GM18511 (cell line): ENCODE measurements around the gene KRTAP10-1.
"Not testable (repeated sequence)": the region's sequence is repeated elsewhere in the genome, so short reads cannot be mapped to it uniquely, and the experiment has no call there.

Source experiments
- ATAC-seq: cut with Tn5 transposase; IDR thresholded peaks from one replicate; pipeline ENCODE4 v1.9.1; 2021; ENCODE audit warnings: mild to moderate bottlenecking, moderate library complexity; ENCODE audit not compliant: unreplicated experiment

The KRTAP10-1 gene, protein sequence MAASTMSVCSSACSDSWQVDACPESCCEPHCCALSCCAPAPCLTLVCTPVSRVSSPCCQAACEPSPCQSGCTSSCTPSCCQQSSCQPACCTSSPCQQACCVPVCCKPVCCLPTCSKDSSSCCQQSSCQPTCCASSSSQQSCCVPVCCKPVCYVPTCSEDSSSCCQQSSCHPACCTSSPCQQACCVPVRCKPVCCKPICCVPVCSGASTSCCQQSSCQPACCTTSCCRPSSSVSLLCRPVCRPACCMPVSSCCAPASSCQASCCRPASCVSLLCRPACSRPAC

DNA sequence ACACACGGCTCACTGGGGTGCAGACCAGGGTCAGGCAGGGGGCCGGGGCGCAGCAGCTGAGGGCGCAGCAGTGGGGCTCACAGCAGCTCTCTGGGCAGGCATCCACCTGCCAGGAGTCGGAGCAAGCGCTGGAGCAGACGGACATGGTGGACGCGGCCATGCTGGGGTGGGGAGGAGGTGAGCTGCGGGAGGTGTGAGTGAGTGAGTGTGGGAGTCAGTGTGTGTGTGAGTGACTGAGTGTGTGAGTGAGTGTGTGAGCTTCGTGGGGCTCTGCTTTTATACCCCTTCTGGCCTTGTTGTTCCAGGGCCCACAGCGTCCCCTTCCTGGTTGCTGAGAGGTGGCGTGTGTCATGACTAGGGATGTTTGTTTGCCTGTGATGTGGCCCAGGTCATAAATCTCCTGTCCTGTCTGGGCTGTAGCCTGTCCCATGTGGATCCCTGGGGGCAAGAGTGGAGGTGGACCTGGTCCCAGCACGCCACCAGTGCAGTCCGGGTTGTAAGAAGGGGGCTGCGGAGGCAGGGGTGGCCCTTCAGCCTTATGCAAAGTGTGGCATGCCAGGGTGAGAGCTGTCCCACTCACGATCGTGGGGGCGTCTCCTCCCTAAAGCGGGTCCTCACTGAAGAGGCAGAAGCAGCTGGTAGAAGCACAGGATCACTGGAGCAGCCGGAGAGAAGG lies at the start of gene KRTAP10-1:
Gene KRTAP10-1, minus strand, starts transcription at position 205 of the 676 bp plus-strand sequence. Its CDS starts 45 bp downstream, at position 160.
- ATAC-seq: no peak

DNA sequence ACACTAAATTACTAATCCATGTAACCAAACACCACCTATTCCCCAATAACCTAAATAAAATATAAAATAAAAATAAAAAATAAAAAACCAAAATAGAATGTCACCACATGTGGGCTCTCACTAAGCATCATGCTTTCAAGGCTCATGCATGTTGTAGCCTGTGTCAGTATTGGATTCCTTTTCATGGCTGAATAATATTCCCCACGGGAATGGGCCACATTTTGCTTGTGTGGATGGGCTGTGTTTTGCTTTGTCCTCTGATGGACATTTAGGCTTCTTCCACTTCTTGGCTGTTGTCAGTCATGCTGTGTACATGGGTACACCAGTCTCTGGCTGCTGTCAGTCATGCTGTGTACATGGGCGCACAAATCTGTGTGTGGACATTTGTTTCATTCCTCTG lies 49.1 kb upstream of the KRTAP10-1 start:
- ATAC-seq: no peak

DNA sequence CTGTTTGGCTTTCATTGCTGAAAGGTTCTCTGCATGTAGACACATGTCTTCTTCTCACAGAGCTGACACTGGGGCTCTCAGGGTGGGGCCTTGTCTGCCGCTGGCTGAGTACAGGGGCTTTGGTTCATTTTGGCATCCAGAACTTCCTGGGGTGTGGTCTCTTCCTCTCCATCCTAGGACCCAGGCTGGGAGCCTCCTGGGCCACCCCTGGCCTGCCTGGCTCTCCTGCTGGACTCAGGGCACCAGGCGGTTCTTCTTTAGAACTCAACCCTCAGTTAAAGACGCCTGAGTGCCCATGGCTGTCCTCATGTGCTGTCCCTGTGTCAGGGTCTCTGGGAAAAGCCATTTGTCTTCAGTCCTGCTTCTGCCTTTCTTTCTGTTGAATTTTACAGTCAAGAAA lies 45.9 kb upstream of the KRTAP10-1 start:
- ATAC-seq: no peak

DNA sequence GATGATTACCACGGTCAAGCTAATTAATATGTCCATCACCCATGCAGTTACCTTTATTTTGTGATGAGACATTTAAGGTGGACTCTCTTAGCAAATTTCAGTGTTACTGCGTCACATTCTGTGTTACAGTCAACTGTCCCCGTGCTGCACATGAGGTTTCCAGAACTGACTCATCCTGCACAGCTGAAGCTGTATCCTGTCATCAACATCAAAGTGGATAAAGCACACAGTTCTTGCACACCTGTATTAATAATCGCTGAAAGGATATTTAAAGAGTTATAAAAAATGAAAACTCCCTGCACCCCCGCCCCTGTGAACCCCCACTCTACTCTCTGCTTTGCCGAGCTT lies 43.8 kb upstream of the KRTAP10-1 start:
- no peak for ATAC-seq

DNA sequence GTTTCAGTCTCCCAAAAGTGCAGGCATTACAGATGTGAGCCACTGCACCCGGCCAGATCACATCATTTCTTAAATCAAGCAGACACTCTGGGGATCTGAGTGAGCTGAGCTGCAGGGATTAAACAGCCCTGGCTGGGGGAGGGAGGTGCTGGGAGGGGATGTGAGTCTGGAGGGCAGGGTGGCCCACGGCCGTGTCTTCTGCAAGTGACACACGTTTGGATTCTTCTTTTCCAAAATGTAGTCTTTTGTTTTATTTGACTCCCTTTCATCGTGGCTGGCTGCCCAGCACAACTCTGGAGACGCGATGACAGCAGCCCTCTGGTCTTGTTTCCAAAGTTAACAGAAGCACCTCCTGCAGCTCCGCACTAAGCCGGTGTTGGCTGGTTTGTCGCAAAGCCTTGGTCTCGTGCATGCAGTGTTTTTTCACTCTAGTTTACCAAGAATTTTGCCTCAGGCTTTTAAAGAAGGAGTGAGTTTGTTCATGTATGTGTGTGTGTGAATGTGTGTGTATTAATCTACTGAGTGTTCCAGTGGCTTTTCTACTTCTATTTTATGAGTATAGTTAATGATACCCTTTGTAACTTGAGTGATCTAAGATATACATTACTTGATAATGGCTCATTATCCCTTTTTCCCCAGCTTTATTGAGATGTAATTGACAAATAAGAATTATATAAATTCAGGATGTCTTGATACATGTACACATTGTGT lies 43.2 kb upstream of the KRTAP10-1 start:
- no peak for ATAC-seq

DNA sequence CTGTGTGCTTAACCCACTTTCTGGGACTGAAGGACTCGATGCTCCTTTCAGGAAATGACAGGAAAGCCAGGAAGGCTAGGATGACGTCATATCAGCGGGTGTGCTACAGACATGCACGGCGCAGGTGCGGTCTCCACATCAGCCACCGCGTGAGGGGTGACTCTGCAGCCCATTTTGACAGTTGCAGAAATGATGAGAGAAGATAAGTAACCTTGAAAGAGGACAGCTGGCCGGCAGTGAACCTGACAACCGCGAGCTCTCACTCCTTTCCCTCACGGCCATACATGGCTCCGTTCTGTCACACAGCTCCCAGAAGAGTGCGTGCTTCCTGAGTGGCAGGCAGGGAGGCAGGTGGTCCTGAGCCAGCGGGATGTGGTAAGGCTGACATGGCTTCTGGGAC lies 42.1 kb upstream of the KRTAP10-1 start:
- no peak for ATAC-seq

DNA sequence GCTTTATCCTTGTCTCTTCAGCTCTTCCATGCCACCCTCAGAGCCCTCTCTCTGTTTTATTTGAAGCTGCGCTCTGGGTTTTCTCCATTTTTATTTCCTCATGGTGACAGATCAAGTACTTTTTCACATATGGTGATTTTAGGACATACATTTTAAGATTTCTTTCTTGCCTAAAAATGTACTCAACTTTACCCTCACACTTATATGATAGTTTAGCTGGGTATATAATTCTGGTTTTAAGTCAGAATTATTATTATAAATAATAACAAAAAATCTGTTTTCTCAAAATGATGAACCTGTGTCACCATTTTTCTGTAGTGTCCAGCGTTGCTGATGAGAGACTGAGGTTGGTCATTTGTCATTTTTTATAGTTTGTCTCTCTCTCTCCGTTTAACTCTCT lies 41.2 kb upstream of the KRTAP10-1 start:
- ATAC-seq: no peak

DNA sequence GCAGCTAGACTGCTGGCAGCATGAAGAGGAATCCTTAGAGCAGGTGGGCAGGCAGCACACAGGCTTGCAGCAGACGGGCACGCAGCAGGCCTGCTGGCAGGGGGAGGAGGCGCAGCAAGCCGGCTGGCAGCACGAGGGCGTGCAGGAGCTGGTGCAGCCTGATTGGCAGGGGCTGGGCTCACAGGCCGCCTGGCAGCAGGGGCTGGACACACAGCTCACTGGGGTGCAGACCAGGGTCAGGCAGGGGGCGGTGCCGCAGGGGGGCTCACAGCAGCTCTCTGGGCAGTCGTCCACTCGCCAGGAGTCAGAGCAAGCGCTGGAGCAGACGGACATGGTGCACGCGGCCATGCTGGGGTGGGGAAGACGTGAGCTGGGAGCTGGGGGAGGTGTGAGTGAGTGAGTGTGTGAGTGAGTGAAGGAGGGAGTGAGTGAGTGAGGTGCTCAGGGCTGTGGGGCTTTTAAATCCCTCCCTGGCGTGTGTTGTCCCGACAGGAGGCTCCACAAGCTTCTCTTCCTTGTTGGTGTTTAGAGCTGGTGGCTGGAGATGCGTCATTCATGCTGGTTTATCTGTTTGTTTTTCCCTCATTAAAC lies 40.3 kb upstream of the KRTAP10-1 start, which contains the start of gene KRTAP10-5:
Gene KRTAP10-5, minus strand, starts transcription at position 374 of the 591 bp plus-strand sequence. Its CDS starts 26 bp downstream, at position 348.
- ATAC-seq: not testable (repeated sequence)

DNA sequence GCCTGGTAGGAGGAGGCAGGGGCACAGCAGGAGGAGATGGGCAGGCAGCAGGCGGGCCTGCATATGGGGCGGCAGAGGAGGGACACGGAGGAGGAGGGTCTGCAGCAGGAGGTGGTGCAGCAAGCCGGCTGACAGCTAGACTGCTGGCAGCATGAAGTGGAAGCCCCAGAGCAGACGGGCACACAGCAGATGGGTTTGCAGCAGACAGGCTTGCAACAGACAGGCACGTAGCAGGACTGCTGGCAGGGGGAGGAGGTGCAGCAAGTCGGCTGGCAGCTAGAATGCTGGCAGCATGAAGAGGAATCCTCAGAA lies 39.8 kb upstream of the KRTAP10-1 start:
- ATAC-seq: no peak

DNA sequence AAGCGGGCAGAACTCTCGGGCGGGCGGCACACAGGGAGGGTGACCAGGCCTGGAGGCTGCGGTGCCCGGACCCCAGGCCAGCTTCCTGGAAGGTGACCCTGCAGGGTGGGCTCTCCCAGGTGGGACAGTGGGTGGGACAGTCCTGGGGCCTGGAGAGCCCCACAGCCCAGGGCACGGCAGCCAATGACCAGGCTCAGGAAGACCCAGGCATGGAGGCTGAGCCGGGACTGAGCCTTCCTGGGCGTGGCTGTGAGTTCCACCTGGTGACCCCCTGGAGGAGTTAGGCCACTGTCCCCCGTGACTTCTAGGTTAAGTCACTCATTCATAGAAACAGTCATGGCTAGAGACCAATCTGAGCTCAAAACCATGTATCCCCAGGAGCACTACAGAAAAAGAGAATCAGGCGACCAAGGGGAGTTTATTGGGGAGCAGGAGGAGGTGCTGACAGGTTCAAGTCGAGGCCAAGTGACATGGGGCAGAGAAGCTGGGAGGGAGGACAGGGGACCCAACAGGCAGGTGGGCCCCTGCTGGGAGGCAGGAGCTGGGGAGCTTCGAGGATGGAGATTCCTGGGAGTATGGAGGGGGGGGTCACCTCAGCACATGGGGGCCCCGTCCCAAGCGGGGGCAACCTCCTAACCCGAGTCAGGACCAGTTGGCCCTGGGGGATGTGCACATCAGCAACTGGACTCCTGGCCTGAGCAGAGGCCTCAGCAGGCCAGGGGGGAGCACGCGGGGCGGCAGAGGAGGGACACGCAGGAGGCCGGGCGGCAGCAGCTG lies 39.2 kb upstream of the KRTAP10-1 start:
- ATAC-seq: no peak

DNA sequence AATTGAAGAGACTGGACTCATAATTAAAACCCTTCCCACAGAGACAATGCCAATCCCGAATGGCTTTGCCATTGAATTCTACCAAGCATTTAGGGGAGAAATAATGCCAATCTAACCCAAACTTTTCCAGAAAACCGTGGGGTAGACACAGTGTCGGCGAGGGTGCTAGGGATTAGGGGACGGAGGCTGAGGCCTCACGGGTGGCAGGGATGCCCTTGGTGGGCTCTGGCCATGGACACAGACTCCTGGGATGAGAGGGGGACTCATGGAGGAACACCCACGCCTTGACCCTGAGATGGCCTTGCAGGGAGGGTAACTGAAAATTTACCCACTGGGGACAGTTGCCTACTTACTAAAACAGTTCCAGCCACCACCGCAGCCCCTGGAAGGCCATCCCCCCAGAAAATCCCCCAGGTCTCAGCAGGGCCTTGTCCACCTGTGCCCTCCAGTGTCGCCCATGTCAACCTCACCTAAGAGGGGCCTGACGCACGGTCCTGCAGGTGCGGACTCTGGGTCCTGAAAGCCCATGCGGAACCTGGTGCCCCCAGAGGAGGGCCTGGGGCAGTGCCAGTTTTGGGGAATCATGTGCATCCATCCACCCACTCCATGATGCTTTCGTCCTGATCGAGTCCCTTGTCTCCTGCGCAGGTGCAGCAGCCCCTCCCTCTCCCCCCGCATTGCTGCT lies 38.5 kb upstream of the KRTAP10-1 start:
- ATAC-seq: no peak

DNA sequence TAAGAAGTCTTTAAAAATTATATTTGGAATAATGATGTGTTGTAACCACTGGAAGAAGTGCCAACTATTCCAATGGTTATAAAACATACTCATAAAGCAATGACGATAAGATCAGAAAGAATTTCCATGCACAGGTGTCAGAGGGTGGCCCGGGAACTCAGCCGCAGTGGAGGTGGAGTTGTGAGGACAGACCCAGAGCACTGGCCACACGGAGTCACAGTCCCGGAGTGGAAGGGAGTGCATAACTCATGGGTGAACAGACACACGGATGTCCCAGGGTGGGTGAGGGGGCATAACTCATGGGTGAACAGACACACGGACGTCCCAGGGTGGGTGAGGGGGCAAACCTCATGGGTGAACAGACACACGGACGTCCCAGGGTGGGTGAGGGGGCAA lies 36.0 kb upstream of the KRTAP10-1 start:
- ATAC-seq: no peak

DNA sequence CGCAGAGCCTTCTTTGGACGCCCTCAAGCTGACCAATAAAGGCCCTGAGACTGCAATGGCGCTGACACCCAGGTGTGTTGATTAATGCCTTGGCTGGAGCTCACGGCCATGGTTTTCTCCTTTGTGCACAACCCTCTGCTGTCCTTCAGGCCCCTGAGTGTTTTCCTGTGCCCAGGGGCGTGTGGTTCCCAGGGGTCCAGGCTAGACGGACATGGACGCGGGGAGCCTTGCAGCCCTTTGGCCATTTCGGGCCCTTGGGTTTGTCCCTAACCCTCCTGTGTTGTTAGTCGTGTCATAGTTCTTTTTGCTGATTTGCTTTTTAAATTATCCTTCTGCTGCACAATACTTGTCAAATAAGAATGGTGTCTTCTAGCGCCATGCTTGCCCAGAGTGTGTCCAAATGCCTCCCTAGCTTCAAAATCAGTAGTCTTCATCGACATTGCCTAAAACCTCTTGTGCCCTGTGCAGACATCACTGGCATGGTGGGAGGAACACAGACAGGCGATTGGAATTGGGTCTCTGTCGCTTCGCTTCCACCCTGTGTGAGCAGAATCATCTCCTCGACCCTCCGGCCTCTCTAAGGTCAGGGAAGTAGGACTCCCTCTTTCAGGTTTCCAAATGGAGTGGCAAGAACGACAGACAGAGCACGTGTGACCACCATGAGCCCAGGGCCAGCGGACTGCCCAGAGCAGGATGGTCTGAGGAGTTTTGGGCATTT lies 35.5 kb upstream of the KRTAP10-1 start:
- no peak for ATAC-seq

DNA sequence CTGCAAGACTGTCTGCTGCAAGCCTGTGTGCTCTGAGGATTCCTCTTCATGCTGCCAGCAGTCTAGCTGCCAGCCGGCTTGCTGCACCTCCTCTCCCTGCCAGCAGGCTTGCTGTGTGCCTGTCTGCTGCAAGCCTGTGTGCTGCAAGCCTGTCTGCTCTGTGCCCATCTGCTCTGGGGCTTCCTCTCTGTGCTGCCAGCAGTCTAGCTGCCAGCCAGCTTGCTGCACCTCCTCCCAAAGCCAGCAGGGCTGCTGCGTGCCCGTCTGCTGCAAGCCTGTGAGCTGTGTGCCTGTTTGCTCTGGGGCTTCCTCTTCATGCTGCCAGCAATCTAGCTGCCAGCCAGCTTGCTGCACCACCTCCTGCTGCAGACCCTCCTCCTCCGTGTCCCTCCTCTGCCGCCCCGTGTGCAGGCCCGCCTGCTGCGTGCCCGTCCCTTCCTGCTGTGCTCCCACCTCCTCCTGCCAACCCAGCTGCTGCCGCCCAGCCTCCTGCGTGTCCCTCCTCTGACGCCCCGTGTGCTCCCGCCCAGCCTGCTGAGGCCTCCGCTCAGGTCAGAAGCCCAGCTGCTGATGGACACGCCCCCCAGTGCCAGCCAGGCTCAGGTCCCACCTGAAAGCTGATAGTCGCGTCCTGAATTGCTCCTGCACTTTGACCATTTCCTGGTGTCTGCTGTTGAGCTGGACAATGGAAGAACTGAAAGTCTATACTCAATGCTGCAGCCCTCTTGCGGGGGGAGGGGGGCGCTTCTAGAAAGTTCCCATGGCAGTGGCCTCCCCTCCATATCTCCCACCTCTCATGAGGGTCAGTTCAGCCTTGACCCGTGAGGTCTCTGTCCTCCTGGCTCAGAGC lies 34.7 kb upstream of the KRTAP10-1 start:
- no peak for ATAC-seq

DNA sequence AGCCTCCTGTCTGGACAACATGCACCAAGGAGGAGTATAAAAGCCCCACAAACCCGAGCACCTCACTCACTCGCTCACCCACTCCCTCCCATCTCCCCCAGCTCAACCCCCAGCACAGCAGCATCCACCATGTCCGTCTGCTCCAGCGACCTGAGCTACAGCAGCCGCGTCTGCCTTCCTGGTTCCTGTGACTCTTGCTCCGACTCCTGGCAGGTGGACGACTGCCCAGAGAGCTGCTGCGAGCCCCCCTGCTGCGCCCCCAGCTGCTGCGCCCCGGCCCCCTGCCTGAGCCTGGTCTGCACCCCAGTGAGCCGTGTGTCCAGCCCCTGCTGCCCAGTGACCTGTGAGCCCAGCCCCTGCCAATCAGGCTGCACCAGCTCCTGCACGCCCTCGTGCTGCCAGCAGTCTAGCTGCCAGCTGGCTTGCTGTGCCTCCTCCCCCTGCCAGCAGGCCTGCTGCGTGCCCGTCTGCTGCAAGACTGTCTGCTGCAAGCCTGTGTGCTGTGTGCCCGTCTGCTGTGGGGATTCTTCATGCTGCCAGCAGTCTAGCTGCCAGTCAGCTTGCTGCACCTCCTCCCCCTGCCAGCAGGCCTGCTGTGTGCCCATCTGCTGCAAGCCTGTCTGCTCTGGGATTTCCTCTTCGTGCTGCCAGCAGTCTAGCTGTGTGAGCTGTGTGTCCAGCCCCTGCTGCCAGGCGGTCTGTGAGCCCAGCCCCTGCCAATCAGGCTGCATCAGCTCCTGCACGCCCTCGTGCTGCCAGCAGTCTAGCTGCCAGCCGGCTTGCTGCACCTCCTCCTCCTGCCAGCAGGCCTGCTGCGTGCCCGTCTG lies 33.8 kb upstream of the KRTAP10-1 start, which contains the start of gene KRTAP10-4:
Gene KRTAP10-4, plus strand, starts transcription at position 100 of the 827 bp plus-strand sequence. Its CDS starts 30 bp downstream, at position 130.
- not testable (repeated sequence) for ATAC-seq

DNA sequence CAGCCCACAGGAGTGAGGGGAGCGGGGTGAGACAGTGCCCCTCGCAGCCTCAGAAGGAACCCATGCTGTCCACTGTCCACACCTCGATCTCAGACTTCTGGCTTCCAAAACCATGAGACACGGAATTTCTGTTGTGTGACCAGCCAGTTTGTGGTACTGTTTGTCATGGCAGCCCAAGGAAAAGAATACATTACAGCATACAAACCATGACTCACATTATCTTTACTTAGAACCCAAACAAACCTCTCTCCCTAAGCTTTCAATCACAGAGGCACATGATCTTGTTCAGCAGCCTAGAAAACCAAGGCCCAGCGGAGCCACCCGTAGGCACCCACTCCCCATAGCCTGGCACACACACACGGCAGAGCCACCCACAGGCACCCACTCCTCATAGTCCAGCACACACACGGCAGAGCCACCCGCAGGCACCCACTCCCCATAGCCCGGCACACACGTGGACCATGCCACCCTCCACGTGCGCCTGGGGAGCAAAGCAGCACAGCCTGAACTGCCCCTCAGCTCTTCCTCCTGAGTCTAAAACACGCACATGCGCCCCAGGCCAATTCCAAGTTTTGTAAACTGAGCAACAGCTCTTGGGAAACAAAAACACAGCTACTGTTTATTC lies 33.1 kb upstream of the KRTAP10-1 start:
- ATAC-seq: no peak
